ENCODE results near the gene OST4.
"Not testable (repeated sequence)": the region's sequence is repeated elsewhere in the genome, so short reads cannot be mapped to it uniquely, and the experiment has no call there.

OST4 gene

GRCh38 chr2:27078267-27079194 lies 7.1 kb upstream of the OST4 start, which contains the start of gene EMILIN1:
Gene EMILIN1, plus strand, starts transcription at chr2:27078615. Its CDS starts 451 bp downstream, at chr2:27079066.
- no peak for DNase-seq

GRCh38 chr2:27077231-27077630 lies 5.8 kb upstream of the OST4 start:
- DNase-seq, result no peak

GRCh38 chr2:27076323-27076722 lies 4.9 kb upstream of the OST4 start:
- no peak for DNase-seq

GRCh38 chr2:27075566-27075871 lies 4.1 kb upstream of the OST4 start:
- DNase-seq, result not testable (repeated sequence)

- peak; percentile 58 for DNase-seq
Measured at GRCh38 chr2:27074738-27075565, 3.5 kb upstream of the OST4 start.

- DNase-seq, result no peak
Measured at GRCh38 chr2:27073782-27074181, 2.3 kb upstream of the OST4 start.

GRCh38 chr2:27072920-27073319 lies 1.5 kb upstream of the OST4 start:
- no peak for DNase-seq

- no peak for DNase-seq
Measured at GRCh38 chr2:27071990-27072830, 756 bp upstream of the OST4 start.

- DNase-seq, result no peak
Measured at GRCh38 chr2:27070653-27071276, 689 bp downstream of the OST4 start.

GRCh38 chr2:27069961-27070618 lies 1.4 kb downstream of the OST4 start:
- DNase-seq, result no peak

GRCh38 chr2:27069436-27069835 lies 2.0 kb downstream of the OST4 start:
- no peak for DNase-seq

- DNase-seq, result no peak
Measured at GRCh38 chr2:27067385-27067784, 4.1 kb downstream of the OST4 start.

GRCh38 chr2:27065128-27065527 lies 6.3 kb downstream of the OST4 start:
- DNase-seq, result no peak

- no peak for DNase-seq
Measured at GRCh38 chr2:27060323-27060722, 11.1 kb downstream of the OST4 start.

GRCh38 chr2:27059141-27059820 lies 12.2 kb downstream of the OST4 start:
- no peak for DNase-seq

- no peak for DNase-seq
Measured at GRCh38 chr2:27058210-27058609, 13.2 kb downstream of the OST4 start.

GRCh38 chr2:27057184-27057583 lies 14.3 kb downstream of the OST4 start:
- DNase-seq, result no peak

GRCh38 chr2:27054721-27055120 lies 16.7 kb downstream of the OST4 start:
- DNase-seq, result no peak

GRCh38 chr2:27053776-27054175 lies 17.7 kb downstream of the OST4 start:
- DNase-seq, result no peak

- DNase-seq, result no peak
Measured at GRCh38 chr2:27053321-27053720, 18.1 kb downstream of the OST4 start.

All from T-helper 9 cell (primary cell).